Skin epidermis (tissue), 12 donors: ENCODE data around the gene MED28.
A peak's percentile ranks its signal among the peaks of the same experiment; 100 is the strongest.

ENCODE experiments used
- H3K27ac ChIP-seq, 21 experiments: fragments of 200-600 bp; sonication (generic) in 11 of 21; one replicate each; pipeline ENCODE4 v1.5.0; 2020; ENCODE audit warnings: mild to moderate bottlenecking in 3 of 21, inconsistent platforms in 2 of 21, moderate library complexity in 2 of 21
- H3K4me3 ChIP-seq, 7 experiments: fragments of 200-600 bp; sonication (generic) in 2 of 7; one replicate each; pipeline ENCODE4 v1.5.0; 2020; ENCODE audit warnings: inconsistent platforms in 2 of 7, mild to moderate bottlenecking in 2 of 7, moderate library complexity in 1 of 7

Gene MED28

DNA sequence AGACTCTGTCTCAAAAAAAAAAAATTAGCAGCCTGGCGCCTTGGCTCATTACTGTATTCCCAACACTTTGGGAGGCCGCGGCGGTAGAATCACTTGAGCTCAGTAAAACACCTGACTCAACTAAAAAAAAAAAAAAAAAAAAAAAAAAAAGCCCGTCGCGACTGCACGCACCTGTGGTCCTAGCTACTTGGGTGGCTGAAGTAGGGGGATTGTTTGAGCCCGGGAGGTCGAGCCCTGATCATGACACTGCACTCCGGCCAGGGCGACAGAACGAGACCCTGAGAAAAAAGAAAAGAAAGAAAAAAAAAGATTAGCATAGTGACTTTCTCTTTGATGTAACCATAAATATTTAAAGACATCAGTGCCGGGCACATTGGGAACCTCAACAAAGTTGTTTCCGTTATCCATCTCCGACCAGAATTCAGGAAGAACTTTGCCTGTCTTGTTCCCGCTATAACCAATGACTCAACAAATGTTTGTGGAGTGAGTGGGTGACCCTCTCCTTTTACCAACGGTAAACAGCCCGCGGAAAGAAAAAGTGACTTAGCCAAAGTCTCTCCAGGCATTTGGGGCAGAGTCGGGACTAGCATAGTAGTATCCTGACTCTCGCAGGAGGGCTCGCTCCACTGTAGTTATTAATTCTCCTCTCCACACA, 553 bp upstream of the MED28 start:
- peak overlapping the region; percentile 55 to 95 (median 71) for H3K4me3 ChIP-seq
- H3K27ac ChIP-seq = peak overlapping the region in 20 of 21 experiments; percentile 49 to 96 (median 89)

DNA sequence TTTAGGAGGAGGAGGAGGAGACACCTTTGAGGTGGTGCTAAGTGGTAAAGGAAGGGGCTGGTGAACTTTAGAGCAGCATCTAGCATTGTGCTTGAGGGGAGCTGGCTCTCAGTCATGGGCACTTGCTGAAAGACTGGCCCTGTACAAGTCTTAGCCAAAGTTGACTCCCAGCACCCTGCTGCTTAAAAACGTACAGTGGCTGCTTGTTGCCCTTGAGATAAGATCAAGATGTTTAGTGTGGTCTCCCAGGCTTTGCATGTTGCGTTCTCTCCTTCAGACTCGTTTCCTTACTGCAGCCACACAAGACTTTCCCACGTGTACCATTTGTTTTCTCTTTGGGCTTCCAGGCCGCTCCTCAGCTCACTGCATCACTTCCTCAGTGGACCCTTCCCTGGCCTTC, 1.8 kb downstream of the MED28 start:
- Histone ChIP-seq H3K4me3 (no peak overlapping the region), H3K27ac (no peak overlapping the region)

DNA sequence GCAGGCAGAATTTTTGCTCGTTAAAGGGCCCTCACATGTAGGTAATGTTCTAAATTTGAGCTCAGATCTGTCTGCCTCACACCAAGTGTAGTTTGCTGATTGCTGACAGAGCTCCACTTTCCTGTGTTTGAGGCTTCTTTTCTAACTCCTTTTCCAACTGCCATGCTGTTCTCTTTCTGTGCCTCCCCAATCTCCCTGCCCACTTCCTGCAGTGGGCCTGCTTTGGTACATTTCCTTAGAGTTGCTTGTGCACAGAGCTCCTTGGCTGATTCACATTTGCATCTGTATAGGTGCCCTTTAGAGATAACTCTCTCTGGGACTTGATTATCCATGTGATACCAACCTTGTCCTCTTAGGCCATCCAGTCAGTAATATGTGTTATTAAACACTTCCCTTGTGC, 4.5 kb downstream of the MED28 start:
- H3K4me3 ChIP-seq = no peak overlapping the region
- no peak overlapping the region for H3K27ac ChIP-seq

DNA sequence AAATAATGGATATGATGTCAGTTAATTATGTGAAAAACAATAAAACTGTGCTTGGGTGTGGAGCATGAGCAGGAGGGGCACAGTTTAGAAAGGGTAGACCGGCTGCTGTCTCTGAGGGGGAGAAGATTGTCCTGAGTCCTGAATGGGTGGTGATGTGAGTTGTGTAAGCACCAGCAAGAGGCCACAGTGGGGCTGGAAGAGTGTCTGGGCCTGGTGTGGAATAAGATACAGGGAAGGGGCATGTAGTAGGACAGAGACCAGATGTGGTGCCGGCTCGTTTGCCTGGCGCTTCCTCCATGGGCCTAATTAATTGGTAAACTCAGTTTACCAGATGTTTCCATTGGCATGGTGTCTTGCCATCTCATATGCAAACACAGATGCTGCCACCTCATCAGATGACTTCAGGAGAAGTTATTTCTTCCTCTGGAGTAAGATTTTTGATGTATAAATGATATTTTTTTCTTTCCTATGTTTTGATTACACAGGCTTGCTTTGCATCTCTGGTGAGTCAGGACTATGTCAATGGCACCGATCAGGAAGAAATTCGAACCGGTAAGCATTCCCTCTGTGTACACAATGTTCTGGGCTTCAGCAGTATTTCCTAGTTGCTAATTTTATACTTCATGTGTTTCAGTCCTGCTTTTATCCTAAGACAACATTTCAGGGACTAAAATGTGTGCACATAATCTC, 5.1 kb downstream of the MED28 start:
- Histone ChIP-seq H3K4me3 (no peak overlapping the region), H3K27ac (no peak overlapping the region)

DNA sequence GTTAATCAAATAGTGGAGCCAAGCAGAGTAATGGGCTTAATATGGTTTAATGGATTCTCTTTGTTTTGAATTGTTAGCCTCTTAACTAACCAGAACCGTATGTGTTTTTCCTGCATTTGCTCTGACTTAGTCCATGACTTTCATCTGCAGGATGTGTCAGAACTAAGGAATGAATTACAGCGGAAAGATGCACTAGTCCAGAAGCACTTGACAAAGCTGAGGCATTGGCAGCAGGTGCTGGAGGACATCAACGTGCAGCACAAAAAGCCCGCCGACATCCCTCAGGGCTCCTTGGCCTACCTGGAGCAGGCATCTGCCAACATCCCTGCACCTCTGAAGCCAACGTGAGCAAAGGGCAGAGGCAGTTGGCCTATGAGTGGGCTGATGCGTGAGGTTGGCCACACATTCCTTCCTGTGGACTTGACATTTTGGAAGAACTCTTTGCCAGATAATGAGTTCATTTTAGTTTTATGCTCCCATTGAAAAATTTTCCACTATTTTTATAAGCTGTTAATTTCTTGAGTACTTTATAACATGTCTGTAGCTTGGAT, 9.1 kb downstream of the MED28 start:
- H3K4me3 ChIP-seq = no peak overlapping the region
- no peak overlapping the region for H3K27ac ChIP-seq

DNA sequence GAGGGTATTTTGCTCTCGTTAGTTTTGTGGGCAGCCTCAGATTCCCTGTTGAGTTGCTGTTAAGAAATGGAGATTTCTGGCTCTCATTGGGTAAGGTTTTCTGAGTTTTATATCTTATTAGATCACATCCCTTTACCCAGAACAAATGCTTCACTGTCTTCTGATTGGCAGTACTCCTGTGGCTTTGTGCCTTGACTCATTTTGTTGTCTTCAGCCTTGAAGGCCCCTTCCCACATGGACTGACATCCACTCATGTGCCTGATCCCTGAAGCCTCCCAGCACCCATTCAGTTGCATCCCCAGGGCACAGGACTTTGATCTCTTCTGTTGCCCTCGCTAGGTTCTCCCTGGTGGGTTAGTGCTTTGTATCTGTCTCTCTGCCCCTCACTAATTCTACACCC, 10.4 kb downstream of the MED28 start:
- no peak overlapping the region for H3K27ac ChIP-seq
- no peak overlapping the region for H3K4me3 ChIP-seq

DNA sequence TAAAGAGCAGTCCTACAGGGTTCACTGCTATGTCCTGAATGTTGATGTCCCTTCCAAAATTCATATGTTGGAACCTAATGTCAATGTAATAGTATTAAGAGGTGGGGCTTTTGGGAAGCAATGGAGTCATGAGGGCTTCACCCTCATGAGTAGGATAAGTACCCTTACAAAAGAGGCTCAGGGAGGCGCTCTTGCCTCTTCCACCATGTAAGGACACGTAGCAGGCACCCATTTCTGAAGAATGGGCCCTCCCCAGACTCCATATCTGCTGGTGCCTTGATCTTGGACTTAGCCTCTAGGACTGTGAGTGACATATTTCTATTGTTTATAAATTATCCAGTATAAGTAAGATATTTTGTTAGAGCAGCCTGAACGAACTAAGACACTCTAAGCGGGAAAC, 15.8 kb downstream of the MED28 start:
- no peak overlapping the region for H3K27ac ChIP-seq
- no peak overlapping the region for H3K4me3 ChIP-seq

DNA sequence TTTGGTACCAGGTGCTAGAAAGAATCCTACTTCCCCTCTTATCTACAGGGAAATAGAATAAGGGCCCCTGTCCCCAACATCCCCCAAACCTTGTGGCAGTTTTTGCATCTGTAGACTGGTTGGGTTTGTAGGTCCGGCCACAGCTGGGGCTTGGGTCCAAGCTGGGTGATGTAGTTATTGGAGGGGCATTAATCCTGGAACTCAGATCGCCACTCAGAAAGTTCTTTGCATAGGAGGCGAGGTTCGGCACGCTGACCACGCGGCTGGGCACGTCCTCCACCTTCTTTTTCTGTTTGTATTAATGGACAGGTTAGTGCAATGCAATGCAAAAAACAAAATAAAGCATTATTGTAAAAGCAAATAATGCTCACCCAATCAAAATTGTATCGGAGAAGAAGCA, 19.2 kb downstream of the MED28 start:
- Histone ChIP-seq H3K4me3 (no peak overlapping the region), H3K27ac (no peak overlapping the region)

DNA sequence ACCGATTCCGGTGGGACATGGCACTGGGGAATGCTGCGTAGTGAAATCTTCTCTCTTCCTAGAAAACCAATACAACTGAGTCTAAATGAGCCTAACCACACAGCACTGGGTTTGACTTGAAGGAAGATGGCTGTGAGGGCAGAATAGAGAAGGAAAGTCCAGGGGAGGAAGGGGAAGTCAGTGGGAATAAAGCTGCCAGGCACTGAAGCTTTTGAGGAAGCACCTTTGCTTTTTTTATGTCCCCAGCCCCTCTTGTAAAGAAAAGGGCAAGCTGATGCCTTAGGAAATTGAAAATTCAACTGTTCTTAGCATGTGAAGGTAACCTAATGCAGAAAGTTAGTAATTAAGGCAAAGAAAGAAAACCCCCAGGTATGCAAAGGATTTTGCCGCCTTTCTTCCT, 20.6 kb downstream of the MED28 start:
- Histone ChIP-seq H3K4me3 (no peak overlapping the region), H3K27ac (no peak overlapping the region)

DNA sequence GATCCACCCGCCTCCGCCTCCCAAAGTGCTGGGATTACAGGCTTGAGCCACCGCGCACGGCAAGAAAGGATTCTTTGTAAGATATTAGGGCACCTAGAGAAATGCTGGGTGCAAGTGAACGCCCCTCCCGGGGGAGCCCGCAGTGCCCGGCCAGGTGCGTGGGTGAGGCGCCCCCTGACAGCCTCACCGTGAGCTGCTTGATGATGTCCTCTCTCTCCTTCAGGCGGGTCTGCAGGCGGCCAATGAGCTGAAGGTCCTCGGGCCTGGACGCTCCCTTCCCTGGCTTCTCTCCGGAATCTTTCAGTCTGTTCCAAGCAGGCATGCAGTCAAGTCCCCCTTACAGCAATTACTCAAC, 21.9 kb downstream of the MED28 start:
- no peak overlapping the region for H3K27ac ChIP-seq
- H3K4me3 ChIP-seq = no peak overlapping the region

DNA sequence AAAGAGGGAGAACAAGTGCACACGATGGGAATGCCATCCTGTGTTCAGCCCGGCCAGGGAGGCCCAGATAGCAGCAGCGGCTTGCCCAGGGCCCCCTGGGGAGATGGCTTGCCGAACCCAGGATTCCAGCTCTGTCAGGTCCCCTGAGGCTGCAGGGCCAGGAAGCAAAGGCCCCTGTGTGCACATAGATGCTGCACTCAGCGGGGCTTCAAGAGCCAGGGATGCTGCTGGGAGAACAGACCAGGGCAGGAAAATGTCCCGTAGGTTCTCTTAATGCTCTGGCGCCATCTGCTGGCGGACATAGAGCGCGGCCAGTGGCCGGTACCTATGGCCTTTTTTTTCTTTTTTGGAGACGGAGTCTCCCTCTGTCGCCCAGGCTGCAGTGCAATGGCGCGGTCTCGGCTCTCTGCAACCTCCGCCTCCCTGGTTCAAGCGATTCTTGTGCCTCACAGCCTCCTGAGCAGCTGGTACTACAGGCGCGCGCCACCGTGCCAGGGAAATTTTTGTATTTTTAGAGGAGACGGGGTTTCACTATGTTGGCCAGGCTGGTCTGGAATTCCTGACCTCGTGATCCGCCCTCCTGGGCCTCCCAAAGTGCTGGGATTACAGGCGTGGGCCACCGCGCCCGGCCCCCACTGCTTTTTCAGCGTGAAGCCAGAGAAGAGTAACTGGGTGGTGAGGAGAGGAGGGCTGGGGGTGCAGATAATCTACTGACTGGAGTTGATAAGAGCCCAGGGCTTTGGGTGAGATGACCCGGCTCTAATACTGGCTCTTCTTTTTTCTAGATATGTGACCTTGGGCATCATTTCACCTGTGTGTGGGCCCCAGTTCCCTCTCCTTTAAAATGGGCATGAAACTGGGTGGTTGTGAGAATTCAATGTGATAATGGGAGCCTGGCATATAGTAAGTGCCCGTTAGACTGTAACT, 22.5 kb downstream of the MED28 start:
- Histone ChIP-seq H3K4me3 (no peak overlapping the region), H3K27ac (no peak overlapping the region)

DNA sequence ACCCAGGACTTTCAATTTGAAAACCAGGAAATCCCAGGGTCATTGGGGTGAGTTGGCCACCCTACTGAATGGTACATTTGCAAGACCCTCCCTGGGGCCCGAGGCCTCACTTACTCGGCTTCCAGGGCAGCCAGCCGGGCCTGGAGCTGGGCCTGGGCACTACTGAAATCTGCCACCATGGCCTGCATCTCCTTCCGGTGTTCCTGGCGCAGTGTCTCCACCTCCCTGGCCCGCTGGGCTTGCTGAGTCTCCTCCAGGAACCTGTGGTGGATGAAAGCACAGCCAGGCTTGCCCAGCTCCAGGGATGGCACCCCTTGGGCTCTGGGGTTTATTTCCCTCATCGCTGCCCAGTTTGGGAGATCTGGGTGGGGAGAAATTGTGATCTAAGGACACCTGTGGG, 24.7 kb downstream of the MED28 start:
- Histone ChIP-seq H3K27ac (no peak overlapping the region), H3K4me3 (no peak overlapping the region)

DNA sequence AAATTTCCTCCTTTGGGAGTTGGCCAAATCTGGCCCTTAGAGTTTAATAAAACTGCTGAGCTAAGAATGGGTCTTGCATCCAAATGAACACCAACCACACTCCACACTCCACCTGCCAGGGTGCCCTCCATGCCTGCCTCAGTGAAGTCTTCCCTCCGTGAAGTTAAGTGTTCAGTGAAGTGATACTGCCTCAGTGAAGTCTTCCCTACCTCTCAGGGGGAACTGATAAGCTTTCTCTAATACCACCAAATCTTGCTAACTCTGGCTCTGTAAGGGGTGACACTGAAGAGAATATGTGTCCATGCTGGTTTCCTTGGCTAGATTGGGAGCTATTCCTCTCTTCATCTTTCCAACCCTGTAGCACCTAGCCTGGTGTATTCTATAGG, 27.9 kb downstream of the MED28 start:
- no peak overlapping the region for H3K27ac ChIP-seq
- H3K4me3 ChIP-seq = no peak overlapping the region

DNA sequence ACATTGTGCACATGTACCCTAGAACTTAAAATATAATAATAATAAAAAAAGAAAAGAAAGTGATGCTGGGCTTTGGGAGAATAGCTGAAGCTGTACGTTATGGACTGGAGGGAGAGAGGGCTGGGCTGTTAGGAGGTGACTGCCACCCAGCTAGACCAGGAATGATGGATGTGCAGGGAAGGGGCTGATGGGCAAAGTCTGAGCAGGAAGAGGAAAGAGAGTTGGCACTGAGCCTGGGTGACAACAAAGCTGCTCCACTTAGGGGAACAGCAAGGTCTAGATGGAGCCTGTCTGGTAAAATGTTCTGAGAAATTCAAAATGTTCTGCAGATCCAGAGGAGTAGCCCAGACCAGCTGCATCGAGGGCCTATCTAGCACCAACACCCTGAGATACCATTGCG, 32.3 kb downstream of the MED28 start:
- no peak overlapping the region for H3K4me3 ChIP-seq

DNA sequence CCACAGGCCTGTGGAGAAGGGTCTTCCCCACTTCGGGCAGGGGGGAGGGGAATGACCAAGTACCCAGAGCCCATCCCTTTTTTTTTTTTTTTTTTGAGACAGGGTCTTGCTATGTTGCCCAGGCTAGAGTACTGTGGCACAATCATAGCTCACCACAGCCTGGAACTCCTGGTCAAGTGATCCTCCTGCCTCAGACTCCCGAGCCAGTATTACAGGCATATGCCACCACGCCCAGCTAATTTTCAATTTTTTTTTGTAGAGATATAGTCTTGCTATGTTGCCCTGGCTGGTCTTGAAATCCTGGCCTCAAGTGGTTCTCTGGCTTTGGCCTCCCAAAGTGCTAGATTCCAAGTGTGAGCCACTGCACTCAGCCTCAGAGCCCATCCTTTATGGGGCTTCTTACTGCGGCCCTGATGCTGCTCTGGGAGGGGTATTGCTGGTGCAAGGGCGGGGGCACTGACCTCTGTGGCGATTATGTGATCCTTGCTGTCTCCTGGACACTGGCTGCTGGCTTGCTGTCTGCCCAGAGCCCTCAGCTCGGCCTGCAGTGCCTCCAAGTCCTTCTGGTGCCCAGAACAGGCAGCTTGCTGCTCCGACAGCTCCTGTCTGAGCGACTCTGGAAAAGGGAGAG, 32.9 kb downstream of the MED28 start:
- H3K4me3 ChIP-seq = no peak overlapping the region

More for the DNA sequence above, 32.3 kb downstream of the MED28 start:
- no peak overlapping the region for H3K27ac ChIP-seq

DNA sequence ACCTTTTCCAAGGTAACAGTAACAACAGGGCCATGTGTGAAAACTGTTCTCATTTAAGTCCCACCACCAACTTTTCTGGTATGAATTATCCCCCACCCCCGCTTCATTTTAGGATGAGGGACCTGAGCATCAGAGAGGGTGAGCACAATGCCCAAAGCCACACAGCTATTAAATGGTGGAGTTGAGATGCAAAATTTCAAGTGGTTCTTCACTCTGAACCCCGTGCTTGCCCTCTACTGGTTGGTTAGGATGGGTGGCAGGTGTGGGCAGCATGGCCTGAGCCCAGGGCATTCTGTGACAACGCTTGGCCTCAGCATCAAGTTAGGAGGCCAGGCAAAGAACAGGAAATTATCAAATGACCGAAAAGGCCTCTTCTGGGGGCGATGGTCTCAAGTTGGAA, 33.5 kb downstream of the MED28 start:
- Histone ChIP-seq H3K27ac (no peak overlapping the region), H3K4me3 (no peak overlapping the region)

More for the DNA sequence above, 32.9 kb downstream of the MED28 start:
- no peak overlapping the region for H3K27ac ChIP-seq

DNA sequence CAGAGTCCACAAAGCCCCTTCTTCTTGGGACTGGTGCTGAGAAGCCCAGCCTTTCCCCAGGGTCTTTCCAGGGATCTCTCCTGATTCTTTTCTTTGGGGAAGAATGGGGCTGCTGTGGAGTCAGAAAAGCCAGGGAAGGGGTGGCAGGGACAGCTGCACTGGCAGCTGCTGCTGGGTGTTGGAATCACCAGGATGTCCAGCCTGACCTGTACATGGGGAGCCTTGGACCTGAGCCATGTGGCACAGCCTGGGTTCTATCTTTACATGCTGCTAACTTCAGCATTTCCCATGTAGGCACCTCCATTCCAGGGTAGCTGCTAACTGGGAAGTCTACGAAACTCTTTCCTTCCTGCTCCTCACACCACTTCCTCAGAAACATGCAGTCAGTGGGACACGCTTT, 36.0 kb downstream of the MED28 start:
- Histone ChIP-seq H3K27ac (no peak overlapping the region), H3K4me3 (no peak overlapping the region)

DNA sequence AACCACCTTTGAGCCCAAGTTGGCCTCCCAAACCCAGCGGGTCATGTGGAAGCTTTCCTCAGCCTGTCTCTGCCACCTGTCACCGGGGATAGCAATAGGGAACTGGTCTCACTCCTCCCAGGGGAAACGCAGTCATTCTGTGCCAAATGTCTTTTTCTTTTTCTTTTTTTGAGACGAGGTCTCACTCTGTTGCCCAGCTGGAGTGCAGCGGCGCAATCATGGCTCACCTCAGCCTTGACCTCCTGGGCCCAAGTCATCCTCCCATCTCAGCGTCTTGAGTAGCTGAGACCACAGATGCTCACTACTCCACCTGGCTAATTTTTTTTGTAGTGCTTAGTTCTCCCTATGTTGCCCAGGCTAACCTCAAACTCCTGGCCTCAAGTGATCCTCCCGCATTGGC, 40.3 kb downstream of the MED28 start:
- Histone ChIP-seq H3K27ac (no peak overlapping the region), H3K4me3 (no peak overlapping the region)

DNA sequence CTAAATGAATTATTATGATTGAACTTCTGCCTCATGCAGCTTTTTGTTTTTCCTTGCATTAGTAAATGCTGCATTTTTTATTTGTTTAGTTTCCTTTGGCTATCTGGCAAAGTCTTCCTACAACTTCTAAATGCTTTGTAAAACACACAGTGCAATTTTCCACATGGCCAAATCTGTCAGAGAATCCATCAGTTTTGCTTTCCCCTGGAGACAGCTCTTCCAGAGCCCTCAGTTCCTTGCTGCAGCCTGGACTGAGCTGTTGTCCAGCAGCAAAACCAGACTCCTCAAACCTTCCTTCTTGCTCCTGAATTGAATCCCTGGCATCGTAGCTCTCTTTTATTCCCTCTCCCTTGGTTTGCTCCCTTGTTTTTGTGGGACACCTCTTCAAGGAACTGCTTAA, 42.6 kb downstream of the MED28 start:
- Histone ChIP-seq H3K27ac (no peak overlapping the region), H3K4me3 (no peak overlapping the region)

DNA sequence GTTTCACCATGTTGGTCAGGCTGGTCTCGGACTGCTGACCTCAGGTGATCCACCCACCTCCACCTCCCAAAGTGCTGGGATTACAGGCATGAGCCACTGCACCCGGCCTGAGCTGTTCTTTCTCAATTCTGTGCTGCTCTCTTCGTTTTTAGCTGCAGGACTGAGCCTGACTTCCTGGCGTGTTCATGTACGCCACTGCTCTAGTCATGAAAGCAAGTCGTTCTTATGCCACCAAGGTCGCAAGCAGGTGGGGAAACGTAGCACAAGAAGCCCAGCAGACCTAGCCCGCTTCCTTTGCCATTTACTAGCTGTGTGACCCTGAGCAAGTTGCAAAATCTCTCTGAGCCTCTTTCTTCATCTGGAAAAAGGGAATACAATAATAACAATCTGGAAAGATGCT, 43.4 kb downstream of the MED28 start:
- H3K27ac ChIP-seq = no peak overlapping the region
- no peak overlapping the region for H3K4me3 ChIP-seq
